GM18868 (cell line): ENCODE data around the gene VIM.

Experiments used
- ATAC-seq: cut with Tn5 transposase; IDR thresholded peaks from one replicate; pipeline ENCODE4 v1.9.1; 2021; ENCODE audit warnings: mild to moderate bottlenecking, moderate library complexity; ENCODE audit not compliant: unreplicated experiment

The VIM gene

GRCh38 chr10:17209302-17209701, 18.7 kb upstream of the VIM start:
- no peak for ATAC-seq

- ATAC-seq: no peak
These were observed 18.2 kb upstream of the VIM start for GRCh38 chr10:17209881-17210280.

GRCh38 chr10:17210361-17210760, 17.7 kb upstream of the VIM start:
- no peak for ATAC-seq

GRCh38 chr10:17212802-17213221, 15.2 kb upstream of the VIM start:
- no peak for ATAC-seq

- ATAC-seq: no peak
These were observed 14.2 kb upstream of the VIM start for GRCh38 chr10:17213646-17214349.

GRCh38 chr10:17214526-17214925, 13.5 kb upstream of the VIM start:
- no peak for ATAC-seq

- ATAC-seq: no peak
These were observed 12.9 kb upstream of the VIM start for GRCh38 chr10:17214971-17215781.

GRCh38 chr10:17215782-17216122, 12.3 kb upstream of the VIM start:
- no peak for ATAC-seq

GRCh38 chr10:17216217-17216900, 11.7 kb upstream of the VIM start:
- ATAC-seq: peak; percentile 100

GRCh38 chr10:17216901-17217395, 11.1 kb upstream of the VIM start:
- ATAC-seq: no peak

GRCh38 chr10:17217631-17218232, 10.3 kb upstream of the VIM start:
- ATAC-seq: no peak

GRCh38 chr10:17219024-17219423, 9.0 kb upstream of the VIM start:
- no peak for ATAC-seq

- ATAC-seq: no peak
These were observed 7.4 kb upstream of the VIM start for GRCh38 chr10:17220652-17221100.

- no peak for ATAC-seq
These were observed 5.7 kb upstream of the VIM start for GRCh38 chr10:17222329-17222728.

- ATAC-seq: no peak
These were observed 2.2 kb upstream of the VIM start for GRCh38 chr10:17225808-17226207.

GRCh38 chr10:17226891-17227303, 1.1 kb upstream of the VIM start:
- no peak for ATAC-seq

GRCh38 chr10:17227367-17228090, 512 bp upstream of the VIM start:
- peak; percentile 33 for ATAC-seq

GRCh38 chr10:17229016-17229716, 1.1 kb downstream of the VIM start:
- ATAC-seq: no peak

GRCh38 chr10:17229717-17229966, 1.6 kb downstream of the VIM start:
- ATAC-seq: peak; percentile 0
